Heart left ventricle (tissue), 13 donors: ENCODE data around the gene CYP26A1.

ENCODE experiments used
- CTCF ChIP-seq, 12 donors: fragments of 200-600 bp; sonication (generic) in 4 of 12; IDR thresholded peaks; one replicate each; pipeline versions ENCODE4 v1.5.0 to v1.8.0; 2018 to 2022; ENCODE audit warnings: antibody characterized with exemption in 12 of 12, mild to moderate bottlenecking in 5 of 12
- POLR2A ChIP-seq, 2 donors: fragments of 450-650 bp; IDR thresholded peaks; one replicate each; pipeline ENCODE4 v1.6.1; 2017; ENCODE audit warnings: antibody characterized with exemption in 2 of 2, mild to moderate bottlenecking in 2 of 2, moderate library complexity in 2 of 2
- donor health status: ischemic (EF 13 %, LVEDD 7.1; RV severe dilation, severe dysfunction).
- donor health status: DM: no; HTN: yes; CAD: no.
- donor health status: DM: no; HTN: no; CAD: no.
- donor health status: ischemic (EF 25% LVEDD 6.9; RV normal size, moderate dysfunction).
- donor health status: ischemic (EF 25% LVEDD 5.7; RV mildly dilated, moderate dysfunction).
- donor health status: ischemic (EF 35%, LVEDD 5.7; RV mildly dilated, moderate dysfunction).
- donor health status: nonischemic (EF 11% LVEDD 7.7; RV severe dilation, severe dysfunction).
- donor health status: DM: yes; HTN: yes; CAD: no.
- donor health status: PGD.
- donor health status: ischemic (EF 29% LVEDD 5.4; RV normal size, mild dysfunction).
- donor health status: nonischemic (EF 23%, LVEDD 6.1; RV moderate dilation, normal function).

DNA sequence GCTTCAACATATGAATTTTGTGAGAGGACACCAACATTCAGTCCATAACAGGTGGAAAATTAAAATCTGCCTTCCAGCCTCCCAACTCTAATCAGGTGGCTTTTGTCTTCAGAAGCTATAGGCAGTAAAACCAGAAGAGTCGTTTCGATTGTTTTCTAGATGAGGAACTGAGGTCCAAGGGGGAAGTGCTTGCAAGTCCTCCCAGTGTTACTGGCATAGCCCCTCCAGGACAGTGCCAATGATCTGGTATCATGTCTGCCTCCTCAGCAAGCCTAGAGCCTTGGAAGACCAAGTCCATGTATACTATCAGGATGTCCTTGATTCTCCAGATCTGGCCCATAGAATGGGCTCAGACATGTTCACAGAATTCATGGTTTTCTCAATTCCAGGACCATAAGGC, 16.9 kb downstream of the CYP26A1 start:
- TF ChIP-seq CTCF (IDR thresholded peaks at IDR 0.05) (no peak), POLR2A (IDR thresholded peaks at IDR 0.05) (no peak)
